MM.1S (cell line): ENCODE results near the gene CCDC154.

Source experiments
- EZH2 ChIP-seq: fragments of 300-600 bp; sonication (generic); optimal IDR thresholded peaks from 2 replicates; pipeline ENCODE3; 2017; ENCODE audit warnings: low read depth, mild to moderate bottlenecking, antibody characterized with exemption, low read length, mixed read lengths
- TF ChIP-seq, protein P1 (sequence below): fragments of 300-600 bp; sonication (generic); IDR thresholded peaks from 2 replicates; pipeline ENCODE4 v1.5.1; 2016; ENCODE audit warnings: antibody characterized with exemption, low read length, mixed read lengths

DNA sequence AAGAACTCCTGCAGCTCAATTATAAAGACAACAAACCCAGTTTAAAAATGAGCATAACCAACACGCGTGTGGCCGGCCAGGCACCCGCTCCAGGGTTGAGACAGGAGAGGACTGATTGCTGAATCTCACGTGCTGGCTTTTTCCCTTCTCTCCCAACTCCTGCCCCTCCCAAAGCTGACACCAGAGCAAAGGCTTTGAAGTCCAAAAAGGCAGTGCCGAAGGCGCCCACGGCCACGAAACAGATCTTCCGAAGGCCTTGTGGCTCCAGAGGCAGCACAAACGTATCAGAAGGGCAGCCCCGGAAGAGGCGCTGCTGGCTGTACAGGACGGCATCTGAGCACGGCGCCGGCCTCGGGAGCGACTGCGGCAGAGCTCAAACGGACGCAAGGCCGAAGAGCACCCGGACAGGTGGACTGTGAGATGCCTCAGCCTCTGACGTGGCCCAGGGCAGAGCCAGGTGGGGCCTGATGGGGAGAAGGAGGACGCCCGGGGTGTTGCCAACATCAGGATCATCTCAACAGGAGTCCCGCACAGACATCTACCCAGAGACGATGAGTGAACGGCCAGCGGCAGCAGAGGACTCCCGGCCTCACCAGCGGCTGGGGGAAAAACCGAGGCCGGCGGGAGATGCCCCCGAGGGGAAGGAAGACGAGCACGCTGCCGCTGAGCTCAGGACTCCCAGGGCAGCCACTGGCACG is 20.0 kb upstream of the CCDC154 start:
- TF ChIP-seq, protein P1, sequence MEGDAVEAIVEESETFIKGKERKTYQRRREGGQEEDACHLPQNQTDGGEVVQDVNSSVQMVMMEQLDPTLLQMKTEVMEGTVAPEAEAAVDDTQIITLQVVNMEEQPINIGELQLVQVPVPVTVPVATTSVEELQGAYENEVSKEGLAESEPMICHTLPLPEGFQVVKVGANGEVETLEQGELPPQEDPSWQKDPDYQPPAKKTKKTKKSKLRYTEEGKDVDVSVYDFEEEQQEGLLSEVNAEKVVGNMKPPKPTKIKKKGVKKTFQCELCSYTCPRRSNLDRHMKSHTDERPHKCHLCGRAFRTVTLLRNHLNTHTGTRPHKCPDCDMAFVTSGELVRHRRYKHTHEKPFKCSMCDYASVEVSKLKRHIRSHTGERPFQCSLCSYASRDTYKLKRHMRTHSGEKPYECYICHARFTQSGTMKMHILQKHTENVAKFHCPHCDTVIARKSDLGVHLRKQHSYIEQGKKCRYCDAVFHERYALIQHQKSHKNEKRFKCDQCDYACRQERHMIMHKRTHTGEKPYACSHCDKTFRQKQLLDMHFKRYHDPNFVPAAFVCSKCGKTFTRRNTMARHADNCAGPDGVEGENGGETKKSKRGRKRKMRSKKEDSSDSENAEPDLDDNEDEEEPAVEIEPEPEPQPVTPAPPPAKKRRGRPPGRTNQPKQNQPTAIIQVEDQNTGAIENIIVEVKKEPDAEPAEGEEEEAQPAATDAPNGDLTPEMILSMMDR = no peak
- TF ChIP-seq EZH2 = no peak
